Activated T-helper 2 cell treated with anti-CD3 and anti-CD28 coated beads, Interferon-gamma antibody, Interleukin-2, Interleukin-4, amounts not matched to agents 10 μg/mL and 5 μg/mL and 100 μg/mL, durations not matched to agents 14 hours and 24 hours and 36 hours (primary cell): ENCODE data around the gene ILRUN. TPM values are rescaled to one million over a fixed set of nuclear protein-coding genes. Genes with fewer than 3 reads are reported as not detected.
"Not testable (repeated sequence)": the region's sequence is repeated elsewhere in the genome, so short reads cannot be mapped to it uniquely, and the experiment has no call there.

ENCODE experiments used
- DNase-seq: peaks from one replicate; pipeline ENCODE4 v3.0.0; 2021; ENCODE audit warnings: low spot score
- H3K27ac Mint-ChIP-seq: one replicate; pipeline ENCODE4 v1.8.0; 2021; ENCODE audit warnings: mixed read lengths
- H3K27me3 Mint-ChIP-seq: one replicate; pipeline ENCODE4 v1.8.0; 2021; ENCODE audit warnings: low read depth, mixed read lengths
- H3K36me3 Mint-ChIP-seq: one replicate; pipeline ENCODE4 v1.8.0; 2021; ENCODE audit warnings: low read depth, mixed read lengths
- H3K4me1 Mint-ChIP-seq: one replicate; pipeline ENCODE4 v1.8.0; 2021; ENCODE audit warnings: low read depth, mixed read lengths
- H3K4me3 Mint-ChIP-seq: one replicate; pipeline ENCODE4 v1.8.0; 2021; ENCODE audit warnings: low read depth, mild to moderate bottlenecking, moderate library complexity, mixed read lengths
- H3K9me3 Mint-ChIP-seq: one replicate; pipeline ENCODE4 v1.8.0; 2021; ENCODE audit warnings: mixed read lengths
- intact Hi-C: fragments of 100-400 bp; cut with micrococcal nuclease; formaldehyde crosslinking; loops from one replicate; pipeline ENCODE4 v1.15.1; 2023
- total RNA-seq: library from RNA; stranded (reverse); gene quantifications from 2 replicates; pipeline ENCODE4 v1.2.3, GENCODE V29; 2022

ILRUN gene
- total RNA-seq, 1 donor from 2014 or later: 72.9 TPM

DNA sequence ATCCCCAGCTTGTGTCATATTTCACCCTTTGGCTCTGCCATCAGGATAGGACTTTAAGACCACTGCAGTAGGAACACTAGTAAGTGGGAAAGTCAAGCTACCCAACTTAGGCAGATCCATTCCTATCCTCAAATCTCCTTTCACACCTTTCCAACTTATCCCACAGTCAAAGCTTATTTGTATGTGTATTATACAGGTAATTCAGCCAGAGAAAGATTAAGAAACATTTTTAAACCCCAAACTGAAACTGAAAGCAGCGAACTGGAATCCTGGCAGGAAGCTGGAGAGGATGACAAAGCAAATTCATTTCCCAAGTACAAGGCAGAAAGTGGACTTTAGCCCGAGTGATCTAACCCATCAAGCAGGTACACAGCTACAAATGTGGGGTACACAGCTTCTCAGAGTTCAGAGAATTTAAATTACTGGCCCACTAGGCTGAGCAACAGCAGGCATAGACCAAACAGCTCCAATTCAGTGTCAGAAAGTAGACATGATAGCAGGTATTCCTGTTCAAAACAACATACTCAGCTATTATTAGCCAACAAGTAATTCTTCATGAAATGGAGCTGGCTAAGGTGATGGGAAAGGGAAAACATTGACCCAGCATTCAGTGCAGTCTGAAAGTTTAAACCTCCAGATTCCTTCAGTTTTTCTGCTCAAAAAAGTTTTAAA lies 39.1 kb downstream of the ILRUN start:
- H3K27ac Mint-ChIP-seq: peak overlapping the region; percentile 97
- no peaks in the 10 kb centered on the region for H3K9me3 Mint-ChIP-seq
- no peaks in the 10 kb centered on the region for H3K27me3 Mint-ChIP-seq
- DNase-seq: no peak
- H3K4me3 Mint-ChIP-seq: peak overlapping the region; percentile 78
- peaks cover 47% of the 10 kb centered on the region for H3K4me1 Mint-ChIP-seq
- intact Hi-C loops: loop anchor here (2.0 to 5.0 kb wide), 2 partner anchors 39 to 45 kb away; partner anchors contain the start of gene ILRUN
- H3K36me3 Mint-ChIP-seq: peaks cover 23% of the 10 kb centered on the region

DNA sequence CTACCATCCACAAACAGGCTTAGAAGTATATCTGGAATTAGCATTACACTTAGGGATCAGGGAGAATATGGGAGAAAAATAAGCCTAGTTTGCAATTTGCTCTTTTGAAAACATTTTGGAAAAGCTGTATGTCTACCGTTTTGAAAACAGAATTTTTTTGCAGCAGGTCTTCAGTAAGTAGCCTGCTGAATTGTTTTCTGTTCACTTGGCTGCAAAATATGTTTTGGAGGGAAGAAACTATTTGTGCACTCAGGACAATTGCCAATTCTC lies 39.6 kb downstream of the ILRUN start:
- Mint-ChIP-seq H3K27me3 (no peaks in the 10 kb centered on the region), H3K9me3 (no peaks in the 10 kb centered on the region), H3K36me3 (peaks cover 25% of the 10 kb centered on the region), H3K4me3 (peak overlapping the region; percentile 78), H3K27ac (peak overlapping the region; percentile 97), H3K4me1 (peaks cover 47% of the 10 kb centered on the region)
- no peak for DNase-seq
- intact Hi-C loops: loop anchor here (2.0 to 5.0 kb wide), 2 partner anchors 40 to 45 kb away; partner anchors contain the start of gene ILRUN

DNA sequence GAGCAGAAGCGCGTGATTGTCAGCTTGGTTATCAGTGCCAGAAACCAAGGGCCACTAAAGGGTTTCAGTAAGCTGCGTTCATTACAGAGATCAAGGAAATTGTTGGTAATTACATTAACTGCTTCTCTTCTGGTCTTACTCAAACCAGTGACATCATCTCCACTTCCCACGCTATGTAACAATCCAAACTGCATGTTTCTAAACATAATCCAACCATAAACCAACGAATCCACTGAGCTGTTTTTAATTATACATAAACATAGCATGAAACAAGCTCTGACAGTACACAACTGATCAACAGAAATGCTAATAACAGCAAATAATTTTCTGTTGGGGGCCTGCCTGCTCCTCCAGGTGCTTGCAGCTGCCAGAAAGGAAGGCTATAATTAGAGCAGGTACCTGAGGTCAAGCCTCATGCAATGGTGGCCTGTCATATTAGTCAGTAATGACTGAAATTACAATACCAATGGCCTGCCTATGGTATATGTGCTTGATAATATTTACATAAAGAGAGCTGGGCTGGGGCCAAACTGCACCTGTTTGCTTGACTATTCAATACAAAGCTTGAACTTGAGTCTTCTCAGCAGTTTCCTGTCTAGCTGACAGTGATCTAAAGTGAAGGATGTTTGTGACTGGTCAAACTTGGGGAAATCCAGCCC lies 40.1 kb downstream of the ILRUN start:
- Mint-ChIP-seq H3K36me3 (peaks cover 25% of the 10 kb centered on the region), H3K27me3 (no peaks in the 10 kb centered on the region), H3K9me3 (no peaks in the 10 kb centered on the region), H3K27ac (peak overlapping the region; percentile 97), H3K4me3 (peak overlapping the region; percentile 78), H3K4me1 (peaks cover 46% of the 10 kb centered on the region)
- no peak for DNase-seq
- intact Hi-C loops: loop anchor here (1.0 to 5.0 kb wide), 4 partner anchors 8 to 44 kb away; partner anchors contain the start of gene ILRUN

DNA sequence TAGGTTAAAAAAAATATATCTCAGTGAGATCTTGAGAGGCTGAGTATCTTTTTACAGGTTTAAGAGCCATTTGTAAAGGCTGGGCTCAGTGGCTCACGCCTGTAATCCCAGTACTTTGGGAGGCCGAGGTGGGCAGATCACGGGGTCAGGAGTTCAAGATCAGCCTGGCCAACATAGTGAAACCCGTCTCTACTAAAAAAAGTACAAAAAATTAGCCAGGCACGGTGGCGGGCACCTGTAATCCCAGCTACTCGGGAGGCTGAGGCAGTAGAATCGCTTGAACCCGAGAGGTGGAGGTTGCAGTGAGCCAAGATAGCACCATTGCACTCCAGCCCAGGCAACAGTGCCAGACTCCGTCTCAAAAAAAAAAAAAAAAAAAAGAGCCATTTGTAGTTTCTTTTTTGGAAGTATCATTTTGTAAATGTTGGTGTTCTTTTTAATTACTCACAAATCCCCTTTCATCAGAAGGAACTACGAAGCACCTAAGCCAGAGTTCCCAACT lies 40.6 kb downstream of the ILRUN start:
- Mint-ChIP-seq H3K27ac (peak overlapping the region; percentile 97), H3K4me3 (peak overlapping the region; percentile 78), H3K36me3 (peaks cover 27% of the 10 kb centered on the region), H3K4me1 (peaks cover 47% of the 10 kb centered on the region)
- not testable (repeated sequence) for H3K27me3 Mint-ChIP-seq, H3K9me3 Mint-ChIP-seq, DNase-seq
- intact Hi-C loops: loop anchor here (1.0 to 5.0 kb wide), 4 partner anchors 8 to 44 kb away; partner anchors contain the start of gene ILRUN

DNA sequence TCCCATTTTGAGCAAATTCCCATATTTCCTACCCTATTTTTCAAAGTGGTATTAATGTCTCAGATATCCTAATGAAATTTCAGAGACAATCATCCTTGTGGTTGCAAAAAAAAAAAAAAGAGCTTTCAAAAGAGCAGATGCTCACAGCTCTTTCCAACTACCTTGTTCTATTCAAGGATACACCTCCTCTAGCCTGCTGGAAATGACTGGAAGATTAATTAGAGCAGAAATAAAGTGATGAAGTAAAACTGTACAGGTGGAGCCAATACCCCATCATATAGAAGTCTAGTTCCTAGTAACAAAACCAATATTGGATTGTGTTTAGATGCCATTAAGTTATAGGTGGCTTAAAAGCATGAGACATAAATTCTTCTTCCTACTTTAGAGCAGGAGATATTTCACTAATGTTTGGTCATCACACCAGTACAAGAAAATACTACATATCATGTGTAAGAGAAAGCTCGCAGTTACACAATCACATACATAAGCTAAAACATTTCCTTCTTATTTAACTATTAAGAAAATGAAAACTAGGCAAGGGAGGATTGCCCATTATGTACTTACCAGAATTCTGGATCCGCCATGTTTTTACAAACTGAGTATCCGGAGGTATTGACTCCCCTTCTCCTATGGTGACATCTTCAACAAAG lies 42.4 kb downstream of the ILRUN start:
- DNase-seq: no peak
- Mint-ChIP-seq H3K9me3 (no peaks in the 10 kb centered on the region), H3K4me3 (no peak overlapping the region), H3K36me3 (peaks cover 35% of the 10 kb centered on the region), H3K27me3 (no peaks in the 10 kb centered on the region), H3K4me1 (peaks cover 43% of the 10 kb centered on the region), H3K27ac (no peak overlapping the region)
- intact Hi-C loops: no loop called here

DNA sequence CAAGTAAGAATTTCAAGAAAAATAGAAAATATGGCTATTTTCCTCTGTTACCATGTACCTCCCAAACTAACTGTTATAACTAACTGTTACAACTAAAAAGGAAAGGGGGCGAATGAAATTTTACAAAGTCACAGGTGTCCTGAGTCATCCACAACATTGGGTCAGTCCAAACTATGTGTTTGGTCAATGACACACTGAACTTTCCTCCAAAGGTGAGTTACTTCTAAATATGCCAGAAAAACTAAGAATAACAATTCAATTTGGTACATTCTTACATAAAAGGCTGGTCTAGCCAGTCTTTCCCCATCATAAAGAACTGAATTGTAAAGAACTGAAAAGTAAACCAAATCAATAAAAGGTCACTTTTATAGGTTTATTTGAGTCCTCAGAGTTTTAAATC lies 44.3 kb downstream of the ILRUN start:
- Mint-ChIP-seq H3K4me1 (peaks cover 31% of the 10 kb centered on the region), H3K9me3 (no peaks in the 10 kb centered on the region), H3K27ac (no peak overlapping the region), H3K36me3 (peaks cover 39% of the 10 kb centered on the region), H3K27me3 (no peaks in the 10 kb centered on the region), H3K4me3 (no peak overlapping the region)
- intact Hi-C loops: no loop called here
- DNase-seq: no peak

DNA sequence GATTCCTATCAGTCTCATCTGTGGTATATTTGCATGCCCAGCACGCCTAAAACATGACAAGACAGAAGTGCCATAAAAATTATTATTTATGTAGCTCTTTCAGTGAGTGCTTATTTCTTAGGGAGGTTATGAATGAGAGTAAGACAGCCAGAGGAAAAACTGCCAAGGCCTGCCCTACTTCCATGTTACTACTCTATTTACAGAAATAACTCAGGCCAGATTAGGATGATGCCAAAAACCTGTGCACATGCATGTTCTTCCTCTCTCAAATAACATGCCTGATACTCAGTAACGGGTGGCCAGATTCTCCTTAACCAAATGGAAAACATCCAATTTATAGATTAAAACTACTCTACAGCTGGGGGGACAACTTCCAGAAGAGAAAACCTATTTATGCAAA lies 45.7 kb downstream of the ILRUN start:
- Mint-ChIP-seq H3K27ac (peak overlapping the region; percentile 15), H3K27me3 (no peaks in the 10 kb centered on the region), H3K4me1 (peaks cover 26% of the 10 kb centered on the region), H3K36me3 (peaks cover 50% of the 10 kb centered on the region), H3K4me3 (no peak overlapping the region), H3K9me3 (no peaks in the 10 kb centered on the region)
- intact Hi-C loops: no loop called here
- no peak for DNase-seq

DNA sequence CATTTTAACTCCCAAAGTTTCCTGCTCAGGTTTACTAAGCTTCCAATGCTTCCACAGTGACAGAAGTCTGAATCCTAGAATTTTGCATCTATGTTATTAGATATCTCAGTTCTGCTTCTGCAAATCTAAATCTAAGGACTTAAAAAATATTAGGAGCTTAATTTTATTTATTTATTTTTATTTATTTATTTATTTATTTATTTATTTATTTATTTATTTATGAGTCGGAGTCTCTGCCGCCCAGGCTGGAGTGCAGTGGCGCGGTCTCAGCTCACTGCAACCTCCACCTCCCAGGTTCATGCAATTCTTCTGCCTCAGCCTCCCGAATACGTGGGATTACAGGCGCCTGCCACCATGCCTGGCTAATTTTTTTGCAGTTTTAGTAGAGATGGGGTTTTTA lies 46.3 kb downstream of the ILRUN start:
- intact Hi-C loops, H3K9me3 Mint-ChIP-seq, H3K4me3 Mint-ChIP-seq, H3K27ac Mint-ChIP-seq, DNase-seq, H3K27me3 Mint-ChIP-seq: not testable (repeated sequence)
- H3K36me3 Mint-ChIP-seq: peaks cover 54% of the 10 kb centered on the region
- H3K4me1 Mint-ChIP-seq: peaks cover 21% of the 10 kb centered on the region

DNA sequence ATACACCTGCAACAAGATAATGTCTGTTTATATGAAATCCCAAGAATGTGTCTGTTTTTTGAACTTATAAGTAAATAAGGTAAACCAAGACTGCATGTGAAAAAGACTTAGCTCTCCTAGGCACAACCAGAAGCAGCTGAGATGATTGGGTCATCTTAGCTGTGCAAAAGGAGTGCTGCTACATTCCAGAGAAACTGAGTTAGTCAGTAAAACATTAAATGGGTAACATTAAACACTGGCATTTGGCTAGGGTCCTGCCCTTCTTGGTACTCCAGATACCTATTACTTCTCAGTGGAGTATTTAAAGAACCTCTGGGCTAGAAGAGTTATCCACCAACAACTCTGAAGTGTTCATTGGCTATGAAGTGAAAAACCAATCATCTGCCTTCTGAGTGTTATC lies 47.8 kb downstream of the ILRUN start:
- Mint-ChIP-seq H3K4me1 (peaks cover 17% of the 10 kb centered on the region), H3K27me3 (no peaks in the 10 kb centered on the region), H3K27ac (no peak overlapping the region), H3K4me3 (no peak overlapping the region), H3K9me3 (no peaks in the 10 kb centered on the region), H3K36me3 (peaks cover 60% of the 10 kb centered on the region)
- intact Hi-C loops: no loop called here
- no peak for DNase-seq

Other genes with a start within 250 kb of the ILRUN start
- gene PACSIN1, start 230.7 kb downstream of the ILRUN start, total RNA-seq: not detected in 2 replicates
- 0.09 and 0.16 TPM in 2 replicates for gene SPDEF, start 140.4 kb downstream of the ILRUN start, total RNA-seq
- 163 and 166 TPM in 2 replicates for gene SNRPC, start 60.7 kb upstream of the ILRUN start, total RNA-seq
- gene BLTP3A, start 95.3 kb upstream of the ILRUN start, total RNA-seq: 15.1 and 16.3 TPM in 2 replicates
- gene TAF11, start 191.3 kb upstream of the ILRUN start, total RNA-seq: 31.6 and 34.0 TPM in 2 replicates
- gene ANKS1A, start 192.5 kb upstream of the ILRUN start, total RNA-seq: 7.3 and 8.0 TPM in 2 replicates